GM12874 (cell line): ENCODE results near the gene LRMDA.

Experiments used
- CTCF ChIP-seq: IDR thresholded peaks from 2 replicates; pipeline ENCODE4 v1.5.1; 2011; ENCODE audit warnings: low read depth, mild to moderate bottlenecking, control low read depth, low read length, moderate library complexity; ENCODE audit not compliant: insufficient read depth

The LRMDA gene

GRCh38 chr10:75444781-75445386 is 13.5 kb downstream of the LRMDA start:
- TF ChIP-seq CTCF: no peak

- no peak for TF ChIP-seq CTCF
Measured at GRCh38 chr10:75446508-75446907, 15.1 kb downstream of the LRMDA start.

- TF ChIP-seq CTCF: no peak
Measured at GRCh38 chr10:75448166-75448565, 16.7 kb downstream of the LRMDA start.

GRCh38 chr10:75449382-75450074 is 18.1 kb downstream of the LRMDA start:
- TF ChIP-seq CTCF: no peak

GRCh38 chr10:75450075-75450445 is 18.6 kb downstream of the LRMDA start:
- TF ChIP-seq CTCF: no peak

GRCh38 chr10:75450644-75451640 is 19.5 kb downstream of the LRMDA start:
- TF ChIP-seq CTCF: no peak

GRCh38 chr10:75451831-75452230 is 20.4 kb downstream of the LRMDA start:
- no peak for TF ChIP-seq CTCF
